ENCODE results near the gene ABLIM2. TPM values are rescaled to one million over a fixed set of nuclear protein-coding genes. Genes with fewer than 3 reads are reported as not detected.

Gene ABLIM2
- total and polyA plus RNA-seq, 2 of the 8 experiments (the other 6 are each of a cell fraction or from before 2014, with no cell fraction given) = 2.8 to 3.0 TPM

DNA sequence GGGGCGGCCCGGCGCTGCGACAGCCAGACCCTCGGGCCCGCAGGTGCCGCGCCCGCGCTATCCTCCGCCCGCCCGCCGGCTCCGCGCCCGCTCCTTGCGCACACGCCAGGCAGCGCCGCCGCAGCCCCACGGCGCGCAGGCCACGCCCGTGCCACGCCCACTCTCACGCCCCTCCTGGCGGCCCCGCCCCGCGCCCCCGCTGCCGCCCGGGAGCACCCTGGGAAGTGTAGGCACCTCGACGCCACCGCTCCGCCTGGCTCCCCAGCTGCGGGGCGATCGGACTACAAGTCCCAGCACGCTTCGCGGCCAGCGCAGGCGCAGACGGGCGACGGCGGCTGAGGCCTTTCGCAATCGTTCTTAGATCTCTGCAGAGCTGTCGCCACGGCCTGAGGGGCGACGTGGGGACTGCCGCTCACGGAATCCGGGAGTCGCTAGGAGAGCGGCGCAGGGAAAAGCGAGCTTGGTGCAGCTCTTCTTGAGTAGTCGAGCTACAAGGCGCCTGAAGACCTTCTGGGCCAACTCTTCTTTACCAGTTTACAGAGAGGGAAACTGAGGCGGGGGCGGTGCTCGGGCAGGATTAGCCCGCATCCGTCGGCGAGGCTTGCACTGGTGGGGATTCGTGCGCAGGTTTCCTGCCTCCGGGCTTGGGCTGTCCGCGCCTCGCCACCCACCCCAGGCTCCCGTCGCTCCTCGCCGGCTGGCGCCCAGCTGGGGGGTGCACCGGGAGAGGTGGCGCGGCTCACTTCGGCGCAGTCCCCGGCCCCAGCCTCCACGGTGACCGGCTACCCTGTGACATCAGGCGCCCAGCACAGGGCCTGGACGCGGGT lies at the start of gene ABLIM2 (continued):
- TF ChIP-seq EGR1 (IDR thresholded peaks at IDR 0.05; ENCODE audit: borderline replicate concordance, low read depth, low read length) (peak; percentile 67; the same call in 1 of the 2 replicates), RNF2 (IDR thresholded peaks at IDR 0.05; ENCODE audit: borderline replicate concordance, low read depth, low read length, missing control alignments, poor library complexity, severe bottlenecking) (no peak), CHD1 (IDR thresholded peaks at IDR 0.05; ENCODE audit: low read depth, low read length) (no peak), CEBPB (IDR thresholded peaks at IDR 0.05; ENCODE audit: low read depth, low read length) (peak; percentile 100), SP1 (IDR thresholded peaks at IDR 0.05; ENCODE audit: low read depth, low read length) (0 out of 2 replicates have a peak, but pooled peaks have one; percentile 11), SIN3A (conservative IDR thresholded peaks at IDR 0.05 in 1 of 2, IDR thresholded peaks at IDR 0.05 in 1 of 2; ENCODE audit: low read depth in 1 of 2, low read length in 2 of 2) (peak in 1 of 2 experiments; percentile 51; a peak in 1 of 4 replicates), KDM4A (IDR thresholded peaks at IDR 0.05; ENCODE audit: low read depth, low read length, severe bottlenecking) (peak; percentile 64), GABPA (IDR thresholded peaks at IDR 0.05; ENCODE audit: borderline replicate concordance, insufficient read depth, low read length) (0 out of 2 replicates have a peak, but pooled peaks have one; percentile 13)
- TF ChIP-seq, protein P1, sequence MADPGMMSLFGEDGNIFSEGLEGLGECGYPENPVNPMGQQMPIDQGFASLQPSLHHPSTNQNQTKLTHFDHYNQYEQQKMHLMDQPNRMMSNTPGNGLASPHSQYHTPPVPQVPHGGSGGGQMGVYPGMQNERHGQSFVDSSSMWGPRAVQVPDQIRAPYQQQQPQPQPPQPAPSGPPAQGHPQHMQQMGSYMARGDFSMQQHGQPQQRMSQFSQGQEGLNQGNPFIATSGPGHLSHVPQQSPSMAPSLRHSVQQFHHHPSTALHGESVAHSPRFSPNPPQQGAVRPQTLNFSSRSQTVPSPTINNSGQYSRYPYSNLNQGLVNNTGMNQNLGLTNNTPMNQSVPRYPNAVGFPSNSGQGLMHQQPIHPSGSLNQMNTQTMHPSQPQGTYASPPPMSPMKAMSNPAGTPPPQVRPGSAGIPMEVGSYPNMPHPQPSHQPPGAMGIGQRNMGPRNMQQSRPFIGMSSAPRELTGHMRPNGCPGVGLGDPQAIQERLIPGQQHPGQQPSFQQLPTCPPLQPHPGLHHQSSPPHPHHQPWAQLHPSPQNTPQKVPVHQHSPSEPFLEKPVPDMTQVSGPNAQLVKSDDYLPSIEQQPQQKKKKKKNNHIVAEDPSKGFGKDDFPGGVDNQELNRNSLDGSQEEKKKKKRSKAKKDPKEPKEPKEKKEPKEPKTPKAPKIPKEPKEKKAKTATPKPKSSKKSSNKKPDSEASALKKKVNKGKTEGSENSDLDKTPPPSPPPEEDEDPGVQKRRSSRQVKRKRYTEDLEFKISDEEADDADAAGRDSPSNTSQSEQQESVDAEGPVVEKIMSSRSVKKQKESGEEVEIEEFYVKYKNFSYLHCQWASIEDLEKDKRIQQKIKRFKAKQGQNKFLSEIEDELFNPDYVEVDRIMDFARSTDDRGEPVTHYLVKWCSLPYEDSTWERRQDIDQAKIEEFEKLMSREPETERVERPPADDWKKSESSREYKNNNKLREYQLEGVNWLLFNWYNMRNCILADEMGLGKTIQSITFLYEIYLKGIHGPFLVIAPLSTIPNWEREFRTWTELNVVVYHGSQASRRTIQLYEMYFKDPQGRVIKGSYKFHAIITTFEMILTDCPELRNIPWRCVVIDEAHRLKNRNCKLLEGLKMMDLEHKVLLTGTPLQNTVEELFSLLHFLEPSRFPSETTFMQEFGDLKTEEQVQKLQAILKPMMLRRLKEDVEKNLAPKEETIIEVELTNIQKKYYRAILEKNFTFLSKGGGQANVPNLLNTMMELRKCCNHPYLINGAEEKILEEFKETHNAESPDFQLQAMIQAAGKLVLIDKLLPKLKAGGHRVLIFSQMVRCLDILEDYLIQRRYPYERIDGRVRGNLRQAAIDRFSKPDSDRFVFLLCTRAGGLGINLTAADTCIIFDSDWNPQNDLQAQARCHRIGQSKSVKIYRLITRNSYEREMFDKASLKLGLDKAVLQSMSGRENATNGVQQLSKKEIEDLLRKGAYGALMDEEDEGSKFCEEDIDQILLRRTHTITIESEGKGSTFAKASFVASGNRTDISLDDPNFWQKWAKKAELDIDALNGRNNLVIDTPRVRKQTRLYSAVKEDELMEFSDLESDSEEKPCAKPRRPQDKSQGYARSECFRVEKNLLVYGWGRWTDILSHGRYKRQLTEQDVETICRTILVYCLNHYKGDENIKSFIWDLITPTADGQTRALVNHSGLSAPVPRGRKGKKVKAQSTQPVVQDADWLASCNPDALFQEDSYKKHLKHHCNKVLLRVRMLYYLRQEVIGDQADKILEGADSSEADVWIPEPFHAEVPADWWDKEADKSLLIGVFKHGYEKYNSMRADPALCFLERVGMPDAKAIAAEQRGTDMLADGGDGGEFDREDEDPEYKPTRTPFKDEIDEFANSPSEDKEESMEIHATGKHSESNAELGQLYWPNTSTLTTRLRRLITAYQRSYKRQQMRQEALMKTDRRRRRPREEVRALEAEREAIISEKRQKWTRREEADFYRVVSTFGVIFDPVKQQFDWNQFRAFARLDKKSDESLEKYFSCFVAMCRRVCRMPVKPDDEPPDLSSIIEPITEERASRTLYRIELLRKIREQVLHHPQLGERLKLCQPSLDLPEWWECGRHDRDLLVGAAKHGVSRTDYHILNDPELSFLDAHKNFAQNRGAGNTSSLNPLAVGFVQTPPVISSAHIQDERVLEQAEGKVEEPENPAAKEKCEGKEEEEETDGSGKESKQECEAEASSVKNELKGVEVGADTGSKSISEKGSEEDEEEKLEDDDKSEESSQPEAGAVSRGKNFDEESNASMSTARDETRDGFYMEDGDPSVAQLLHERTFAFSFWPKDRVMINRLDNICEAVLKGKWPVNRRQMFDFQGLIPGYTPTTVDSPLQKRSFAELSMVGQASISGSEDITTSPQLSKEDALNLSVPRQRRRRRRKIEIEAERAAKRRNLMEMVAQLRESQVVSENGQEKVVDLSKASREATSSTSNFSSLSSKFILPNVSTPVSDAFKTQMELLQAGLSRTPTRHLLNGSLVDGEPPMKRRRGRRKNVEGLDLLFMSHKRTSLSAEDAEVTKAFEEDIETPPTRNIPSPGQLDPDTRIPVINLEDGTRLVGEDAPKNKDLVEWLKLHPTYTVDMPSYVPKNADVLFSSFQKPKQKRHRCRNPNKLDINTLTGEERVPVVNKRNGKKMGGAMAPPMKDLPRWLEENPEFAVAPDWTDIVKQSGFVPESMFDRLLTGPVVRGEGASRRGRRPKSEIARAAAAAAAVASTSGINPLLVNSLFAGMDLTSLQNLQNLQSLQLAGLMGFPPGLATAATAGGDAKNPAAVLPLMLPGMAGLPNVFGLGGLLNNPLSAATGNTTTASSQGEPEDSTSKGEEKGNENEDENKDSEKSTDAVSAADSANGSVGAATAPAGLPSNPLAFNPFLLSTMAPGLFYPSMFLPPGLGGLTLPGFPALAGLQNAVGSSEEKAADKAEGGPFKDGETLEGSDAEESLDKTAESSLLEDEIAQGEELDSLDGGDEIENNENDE (IDR thresholded peaks at IDR 0.05; ENCODE audit: insufficient replicate concordance, low read length) = no peak

Measured in H1 (cell line).